NCI-H460 (cell line): ENCODE measurements around the gene CDON. TPM values are rescaled to one million over a fixed set of nuclear protein-coding genes. Genes with fewer than 3 reads are reported as not detected.
"Not testable (repeated sequence)": the region's sequence is repeated elsewhere in the genome, so short reads cannot be mapped to it uniquely, and the experiment has no call there.

Experiments used
- DNase-seq: peaks from one replicate; pipeline ENCODE4 v3.0.0-alpha.2; 2016; ENCODE audit warnings: low read depth; ENCODE audit errors: extremely low read depth
- total RNA-seq: library from RNA; depleted of rRNA; stranded (reverse); fragments of >200 nt; shearing (Covaris generic); gene quantifications from 2 replicates; pipeline ENCODE4 v1.2.3, GENCODE V29; 2014

The CDON gene
- total RNA-seq, 1 experiment from 2014 or later, result 3.7 TPM

- DNase-seq, result no peak
These were observed 129.4 kb downstream of the CDON start for GRCh38 chr11:125933030-125933813.

GRCh38 chr11:125932301-125932700, 130.4 kb downstream of the CDON start:
- DNase-seq, result no peak

GRCh38 chr11:125931668-125932067, 131.0 kb downstream of the CDON start:
- DNase-seq, result no peak

GRCh38 chr11:125931116-125931515, 131.6 kb downstream of the CDON start:
- DNase-seq, result no peak

GRCh38 chr11:125930076-125930450, 132.6 kb downstream of the CDON start:
- no peak for DNase-seq

- DNase-seq, result no peak
These were observed 133.1 kb downstream of the CDON start for GRCh38 chr11:125929445-125930075.

- no peak for DNase-seq
These were observed 136.0 kb downstream of the CDON start for GRCh38 chr11:125926682-125927081.

GRCh38 chr11:125925804-125926203, 136.9 kb downstream of the CDON start:
- no peak for DNase-seq

GRCh38 chr11:125925247-125925740, 137.4 kb downstream of the CDON start:
- DNase-seq, result no peak

- DNase-seq, result no peak
These were observed 138.2 kb downstream of the CDON start for GRCh38 chr11:125924384-125925007.

GRCh38 chr11:125923633-125924032, 139.0 kb downstream of the CDON start:
- DNase-seq, result no peak

- peak; percentile 63 for DNase-seq
These were observed 139.6 kb downstream of the CDON start for GRCh38 chr11:125923012-125923579.

- no peak for DNase-seq
These were observed 140.5 kb downstream of the CDON start for GRCh38 chr11:125922156-125922555.

GRCh38 chr11:125921042-125921441, 141.6 kb downstream of the CDON start:
- DNase-seq, result no peak

- DNase-seq, result no peak
These were observed 144.4 kb downstream of the CDON start for GRCh38 chr11:125918140-125918840.

GRCh38 chr11:125916683-125917347, 145.9 kb downstream of the CDON start:
- DNase-seq, result no peak

- DNase-seq, result not testable (repeated sequence)
These were observed 148.1 kb downstream of the CDON start for GRCh38 chr11:125914601-125915000.

- DNase-seq, result no peak
These were observed 152.3 kb downstream of the CDON start for GRCh38 chr11:125910226-125910849.
